HepG2 (cell line): ENCODE results near the gene SYNGAP1. TPM values are rescaled to one million over a fixed set of nuclear protein-coding genes. Genes with fewer than 3 reads are reported as not detected.
A peak's percentile ranks its signal among the peaks of the same experiment; 100 is the strongest.

Experiments used
- CTCF ChIP-seq: sonication (generic); formaldehyde crosslinking; IDR thresholded peaks from 2 replicates; pipeline ENCODE4 v1.5.0; 2020; ENCODE audit warnings: mild to moderate bottlenecking, missing genetic modification reagents, moderate library complexity
- DMTF1 ChIP-seq: sonication (generic); formaldehyde crosslinking; IDR thresholded peaks from 2 replicates; pipeline ENCODE4 v1.4.0; 2020; ENCODE audit warnings: mild to moderate bottlenecking, missing genetic modification reagents
- GATA4 ChIP-seq: sonication (generic); IDR thresholded peaks from 2 replicates; pipeline ENCODE4 v1.6.1; 2016; ENCODE audit warnings: antibody characterized with exemption, low read depth, borderline replicate concordance
- MXI1 ChIP-seq: IDR thresholded peaks from 3 replicates; pipeline ENCODE4 v1.6.1; 2012; ENCODE audit warnings: low read depth, low read length, inconsistent platforms, borderline replicate concordance
- NCOA2 ChIP-seq: sonication (generic); formaldehyde crosslinking; IDR thresholded peaks from 2 replicates; pipeline ENCODE4 v1.8.0; 2022; ENCODE audit warnings: inconsistent platforms
- NCOA5 ChIP-seq: sonication (generic); formaldehyde crosslinking; IDR thresholded peaks from 2 replicates; pipeline ENCODE4 v1.4.0; 2020; ENCODE audit warnings: missing genetic modification reagents
- NRL ChIP-seq: sonication (generic); formaldehyde crosslinking; IDR thresholded peaks from 2 replicates; pipeline ENCODE4 v1.5.0; 2020; ENCODE audit warnings: missing genetic modification reagents, mild to moderate bottlenecking, moderate library complexity, borderline replicate concordance
- POGZ ChIP-seq: sonication (generic); formaldehyde crosslinking; IDR thresholded peaks from 2 replicates; pipeline ENCODE4 v1.4.0; 2020; ENCODE audit warnings: mild to moderate bottlenecking, missing genetic modification reagents
- RORA ChIP-seq: sonication (generic); formaldehyde crosslinking; IDR thresholded peaks from 2 replicates; pipeline ENCODE4 v1.5.0; 2020; ENCODE audit warnings: mild to moderate bottlenecking, missing genetic modification reagents, moderate library complexity
- SATB2 ChIP-seq: sonication (generic); formaldehyde crosslinking; IDR thresholded peaks from 2 replicates; pipeline ENCODE4 v1.5.0; 2020; ENCODE audit warnings: missing genetic modification reagents
- TOE1 ChIP-seq: sonication (generic); formaldehyde crosslinking; IDR thresholded peaks from 2 replicates; pipeline ENCODE4 v1.4.0; 2020; ENCODE audit warnings: mild to moderate bottlenecking, missing genetic modification reagents
- TP53 ChIP-seq: sonication (generic); formaldehyde crosslinking; conservative IDR thresholded peaks from 2 replicates; pipeline ENCODE4 v1.4.0; 2020; ENCODE audit warnings: missing genetic modification reagents
- TSC22D2 ChIP-seq: sonication (generic); formaldehyde crosslinking; IDR thresholded peaks from 2 replicates; pipeline ENCODE4 v1.5.1; 2020; ENCODE audit warnings: missing genetic modification reagents, mild to moderate bottlenecking, borderline replicate concordance
- ZBTB34 ChIP-seq: sonication (generic); formaldehyde crosslinking; IDR thresholded peaks from 2 replicates; pipeline ENCODE4 v1.8.0; 2022; ENCODE audit warnings: mild to moderate bottlenecking, missing genetic modification reagents
- ZFP1 ChIP-seq: IDR thresholded peaks from 2 replicates; pipeline ENCODE4 v1.6.1; 2016
- ZFP82 ChIP-seq: sonication (generic); formaldehyde crosslinking; IDR thresholded peaks from 2 replicates; pipeline ENCODE4 v1.5.1; 2020; ENCODE audit warnings: mild to moderate bottlenecking, missing genetic modification reagents, borderline replicate concordance
- ZNF256 ChIP-seq: sonication (generic); formaldehyde crosslinking; conservative IDR thresholded peaks from 2 replicates; pipeline ENCODE4 v1.4.0; 2020; ENCODE audit warnings: missing genetic modification reagents
- ZNF749 ChIP-seq: sonication (generic); formaldehyde crosslinking; IDR thresholded peaks from 2 replicates; pipeline ENCODE4 v1.8.0; 2022; ENCODE audit warnings: mild to moderate bottlenecking, missing genetic modification reagents, moderate library complexity, borderline replicate concordance
- ZNF790 ChIP-seq: sonication (generic); formaldehyde crosslinking; IDR thresholded peaks from 2 replicates; pipeline ENCODE4 v1.8.0; 2022; ENCODE audit warnings: missing genetic modification reagents, mild to moderate bottlenecking, borderline replicate concordance
- ZSCAN20 ChIP-seq: sonication (generic); formaldehyde crosslinking; IDR thresholded peaks from 2 replicates; pipeline ENCODE4 v1.4.0; 2020; ENCODE audit warnings: missing genetic modification reagents, mild to moderate bottlenecking, borderline replicate concordance
- ZXDC ChIP-seq: sonication (generic); formaldehyde crosslinking; IDR thresholded peaks from 2 replicates; pipeline ENCODE4 v1.5.0; 2020; ENCODE audit warnings: mild to moderate bottlenecking, missing genetic modification reagents
- polyA plus RNA-seq, 8 experiments: library from polyadenylated mRNA; depleted of rRNA in 3 of 8; stranded (reverse) in 7 of 8; unstranded in 1 of 8; fragments of >200 nt; fragmentation: Illumina TruSeq in 4 of 8; extraction: Trizol in 4 of 8; gene quantifications; 2 replicates each; pipeline versions ENCODE4 v1.2.1 to v1.2.3, GENCODE V29; 2011 to 2016; ENCODE audit warnings: low read depth in 4 of 8, missing spikeins in 1 of 8, mixed read lengths in 1 of 8; ENCODE audit not compliant: insufficient read depth in 1 of 8
- total RNA-seq, 5 experiments: library from RNA; depleted of rRNA; stranded (reverse); fragments of >200 nt; fragmentation: Illumina TruSeq; extraction: Trizol; gene quantifications; 2 replicates each; pipeline ENCODE4 v1.2.3, GENCODE V29; 2016; ENCODE audit warnings: low read depth in 1 of 5

SYNGAP1 gene
- total and polyA plus RNA-seq, 2 of the 13 experiments (the other 11 are each of a cell fraction or from before 2014, with no cell fraction given): 0.75 to 1.1 TPM

GRCh38 chr6:33454009-33454946, 34.4 kb downstream of the SYNGAP1 start, which contains the start of gene ZBTB9 (continued):
- TF ChIP-seq ZBTB34: 0 out of 2 replicates have a peak, but pooled peaks have one; percentile 72
- peak; percentile 49 for TF ChIP-seq CTCF (CRISPR knock-in tag)
- no peak for TF ChIP-seq DMTF1 (CRISPR knock-in tag)
- no peak for TF ChIP-seq TOE1 (CRISPR knock-in tag)
- TF ChIP-seq NCOA5 (CRISPR knock-in tag): no peak
- TF ChIP-seq ZNF749 (CRISPR knock-in tag): peak; percentile 75; the same call in 1 of the 2 replicates
- TF ChIP-seq ZNF256 (CRISPR knock-in tag): no peak
- TF ChIP-seq ZNF790 (CRISPR knock-in tag): peak; percentile 75; the same call in 1 of the 2 replicates
- TF ChIP-seq GATA4: peak; percentile 56; the same call in 1 of the 2 replicates
- TF ChIP-seq ZXDC: no peak
- TF ChIP-seq POGZ (CRISPR knock-in tag): peak; percentile 95
- TF ChIP-seq TP53 (CRISPR knock-in tag): no peak
- TF ChIP-seq NRL (CRISPR knock-in tag): peak; percentile 98
- TF ChIP-seq NCOA2 (CRISPR knock-in tag): peak; percentile 52; the same call in 1 of the 2 replicates
- TF ChIP-seq TSC22D2: peak; percentile 96; the same call in 1 of the 2 replicates
- peak; percentile 99 for TF ChIP-seq MXI1
- TF ChIP-seq ZFP82: 0 out of 2 replicates have a peak, but pooled peaks have one; percentile 23
- TF ChIP-seq ZFP1 (CRISPR knock-in tag): peak; percentile 81
- 0 out of 2 replicates have a peak, but pooled peaks have one; percentile 52 for TF ChIP-seq ZSCAN20 (CRISPR knock-in tag)
- TF ChIP-seq RORA: no peak
- TF ChIP-seq SATB2: peak; percentile 66; the same call in 1 of the 2 replicates
